HepG2 (cell line): Measurements from ENCODE around the gene CHRM5. TPM values are rescaled to one million over a fixed set of nuclear protein-coding genes. Genes with fewer than 3 reads are reported as not detected.

ENCODE experiments used
- ATAC-seq: fragments of 200-7000 bp; cut with Tn5 transposase; 3 replicates; pipeline ENCODE4 v1.9.1; 2020; ENCODE audit warnings: mild to moderate bottlenecking, moderate library complexity
- BruUV-seq: library from RNA; stranded (reverse); fragments of 400-500 nt; replicated peaks from 2 replicates; lab custom pipeline; 2021; lab: Mats Ljungman, UMichigan
- CTCF ChIA-PET: fragments of 300-600 bp; formaldehyde crosslinking; extraction: SDS; loops from one replicate; lab custom pipeline; 2021; ENCODE audit warnings: low total read pairs, inconsistent platforms, low intra/inter-chr PET ratio; lab: Yijun Ruan, JAX
- POLR2A ChIA-PET: fragments of 350-600 bp; sonication (Branson Sonifier 250); formaldehyde crosslinking; loops from one replicate; lab custom pipeline; 2020; ENCODE audit warnings: antibody characterized with exemption, inconsistent platforms; lab: Yijun Ruan, JAX
- DNase-seq: peaks from one replicate; pipeline ENCODE4 v3.0.0-alpha.2; 2015; ENCODE audit warnings: low spot score
- FAIRE-seq: peaks from 3 replicates; lab custom pipeline; 2011; peaks lifted over from hg19 to GRCh38; lab: Jason Lieb, UNC
- H2AFZ ChIP-seq: one replicate; pipeline ENCODE4 v1.6.1; 2011; ENCODE audit warnings: low read length, inconsistent platforms
- H3K27ac ChIP-seq: fragments of 300-600 bp; 3 replicates; pipeline ENCODE4 v1.8.0; 2011; ENCODE audit warnings: mixed run types, mild to moderate bottlenecking, mixed read lengths, low read length, inconsistent platforms; ENCODE audit not compliant: insufficient read depth; ENCODE audit errors: extremely low read length
- H3K27me3 ChIP-seq, 2 experiments: fragments of 200-600 bp in 1 of 2; 2 replicates in 1 of 2; 3 replicates in 1 of 2; pipeline versions ENCODE4 v1.6.0 to v1.8.0; 2011; ENCODE audit warnings: low read length in 2 of 2, mild to moderate bottlenecking in 2 of 2, moderate library complexity in 2 of 2, inconsistent platforms in 1 of 2; ENCODE audit not compliant: insufficient read depth in 2 of 2, control insufficient read depth in 1 of 2
- H3K36me3 ChIP-seq, 2 experiments: fragments of 200-600 bp in 1 of 2; replicated peaks in 1 of 2; 2 replicates in 1 of 2; 3 replicates in 1 of 2; pipeline versions ENCODE4 v1.5.1 to v1.8.0; 2011; ENCODE audit warnings: low read length in 2 of 2, inconsistent platforms in 1 of 2; ENCODE audit not compliant: insufficient read depth in 2 of 2, control insufficient read depth in 1 of 2
- H3K4me1 ChIP-seq: 2 replicates; pipeline ENCODE4 v1.5.1; 2012; ENCODE audit warnings: low read length, inconsistent platforms; ENCODE audit not compliant: insufficient read depth
- H3K4me2 ChIP-seq: 2 replicates; pipeline ENCODE4 v1.6.0; 2011; ENCODE audit warnings: low read depth, low read length, inconsistent platforms
- H3K4me3 ChIP-seq, 3 experiments: fragments of 200-600 bp in 1 of 3; sonication (generic), shearing (Covaris generic) in 1 of 3; replicated peaks in 1 of 3; 2 replicates each; pipeline ENCODE4 v1.5.1; 2011 to 2016; ENCODE audit warnings: low read length in 3 of 3, inconsistent platforms in 2 of 3, low read depth in 2 of 3, mild to moderate bottlenecking in 2 of 3, control low read depth in 1 of 3, mixed read lengths in 1 of 3; ENCODE audit not compliant: insufficient read depth in 1 of 3
- H3K79me2 ChIP-seq: one replicate; pipeline ENCODE4 v1.6.1; 2011; ENCODE audit warnings: low read length, inconsistent platforms; ENCODE audit not compliant: insufficient read depth
- H3K9ac ChIP-seq: 2 replicates; pipeline ENCODE4 v1.6.0; 2011; ENCODE audit warnings: mild to moderate bottlenecking, low read depth, low read length, inconsistent platforms; ENCODE audit not compliant: insufficient read depth
- H3K9me3 ChIP-seq: 2 replicates; pipeline ENCODE4 v1.5.1; 2012; ENCODE audit warnings: mild to moderate bottlenecking, low read length
- H4K20me1 ChIP-seq: 2 replicates; pipeline ENCODE4 v1.6.0; 2011; ENCODE audit warnings: inconsistent platforms, mild to moderate bottlenecking, low read length, moderate library complexity; ENCODE audit not compliant: insufficient read depth
- ELF4 ChIP-seq: sonication (generic); formaldehyde crosslinking; IDR thresholded peaks from 2 replicates; pipeline ENCODE4 v1.5.0; 2020; ENCODE audit warnings: missing genetic modification reagents, mild to moderate bottlenecking, moderate library complexity, borderline replicate concordance
- ISX ChIP-seq: sonication (generic); formaldehyde crosslinking; conservative IDR thresholded peaks from 2 replicates; pipeline ENCODE4 v1.5.0; 2020; ENCODE audit warnings: missing genetic modification reagents
- MYNN ChIP-seq: sonication (generic); formaldehyde crosslinking; IDR thresholded peaks from 2 replicates; pipeline ENCODE4 v1.4.0; 2020; ENCODE audit warnings: mild to moderate bottlenecking, low read depth, missing genetic modification reagents
- PHF20 ChIP-seq: sonication (generic); formaldehyde crosslinking; IDR thresholded peaks from 2 replicates; pipeline ENCODE4 v1.5.0; 2020; ENCODE audit warnings: mild to moderate bottlenecking, missing genetic modification reagents
- PITX1 ChIP-seq: sonication (generic); formaldehyde crosslinking; IDR thresholded peaks from 2 replicates; pipeline ENCODE4 v1.5.1; 2020; ENCODE audit warnings: mild to moderate bottlenecking, missing genetic modification reagents
- SMAD3 ChIP-seq: sonication (generic); formaldehyde crosslinking; IDR thresholded peaks from 2 replicates; pipeline ENCODE4 v1.4.0; 2020; ENCODE audit warnings: missing genetic modification reagents
- ZBTB8A ChIP-seq: sonication (generic); formaldehyde crosslinking; IDR thresholded peaks from 2 replicates; pipeline ENCODE4 v1.4.0; 2020; ENCODE audit warnings: mild to moderate bottlenecking, low read depth, missing genetic modification reagents, borderline replicate concordance
- ZMAT3 ChIP-seq: sonication (generic); formaldehyde crosslinking; conservative IDR thresholded peaks from 2 replicates; pipeline ENCODE4 v1.7.0; 2021; ENCODE audit warnings: missing genetic modification reagents
- ZNF562 ChIP-seq: sonication (generic); formaldehyde crosslinking; IDR thresholded peaks from 2 replicates; pipeline ENCODE4 v1.8.0; 2022; ENCODE audit warnings: missing genetic modification reagents, borderline replicate concordance
- ZNF589 ChIP-seq: sonication (generic); formaldehyde crosslinking; conservative IDR thresholded peaks from 2 replicates; pipeline ENCODE4 v1.8.0; 2022; ENCODE audit warnings: mild to moderate bottlenecking, moderate library complexity, missing genetic modification reagents
- WGBS: methylation state at CpG from one replicate; pipeline ENCODE4 v1.1.6; 2017; ENCODE audit warnings: low lambda C conversion rate; 5-methylcytosine and 5-hydroxymethylcytosine counted together
- in situ Hi-C: cut with HindIII; loops from 2 replicates; pipeline ENCODE4 v1.10.0; 2017; ENCODE audit warnings: low pct_unique_long_range_greater_than_20kb; ENCODE audit not compliant: extremely low pct_ligation_motif_present
- intact Hi-C: fragments of 100-400 bp; cut with micrococcal nuclease; formaldehyde crosslinking; loops from one replicate; pipeline ENCODE4 v1.10.0; 2022; ENCODE audit not compliant: unreplicated experiment
- polyA plus RNA-seq, 8 experiments: library from polyadenylated mRNA; depleted of rRNA in 3 of 8; stranded (reverse) in 7 of 8; unstranded in 1 of 8; fragments of >200 nt; fragmentation: Illumina TruSeq in 4 of 8; extraction: Trizol in 4 of 8; gene quantifications; 2 replicates each; pipeline versions ENCODE4 v1.2.1 to v1.2.3, GENCODE V29; 2011 to 2016; ENCODE audit warnings: low read depth in 4 of 8, missing spikeins in 1 of 8, mixed read lengths in 1 of 8; ENCODE audit not compliant: insufficient read depth in 1 of 8
- total RNA-seq, 5 experiments: library from RNA; depleted of rRNA; stranded (reverse); fragments of >200 nt; fragmentation: Illumina TruSeq; extraction: Trizol; gene quantifications; 2 replicates each; pipeline ENCODE4 v1.2.3, GENCODE V29; 2016; ENCODE audit warnings: low read depth in 1 of 5
- TF ChIP-seq, protein P1 (sequence below): sonication (generic); formaldehyde crosslinking; IDR thresholded peaks from 2 replicates; pipeline ENCODE4 v1.9.0; 2021; ENCODE audit warnings: missing genetic modification reagents, borderline replicate concordance
- TF ChIP-seq, protein P2 (sequence below): sonication (generic); formaldehyde crosslinking; IDR thresholded peaks from 2 replicates; pipeline ENCODE4 v1.4.0; 2020; ENCODE audit warnings: missing genetic modification reagents, mild to moderate bottlenecking, borderline replicate concordance

Gene CHRM5
- total and polyA plus RNA-seq, 2 of the 13 experiments (the other 11 are each of a cell fraction or from before 2014, with no cell fraction given): not detected

DNA sequence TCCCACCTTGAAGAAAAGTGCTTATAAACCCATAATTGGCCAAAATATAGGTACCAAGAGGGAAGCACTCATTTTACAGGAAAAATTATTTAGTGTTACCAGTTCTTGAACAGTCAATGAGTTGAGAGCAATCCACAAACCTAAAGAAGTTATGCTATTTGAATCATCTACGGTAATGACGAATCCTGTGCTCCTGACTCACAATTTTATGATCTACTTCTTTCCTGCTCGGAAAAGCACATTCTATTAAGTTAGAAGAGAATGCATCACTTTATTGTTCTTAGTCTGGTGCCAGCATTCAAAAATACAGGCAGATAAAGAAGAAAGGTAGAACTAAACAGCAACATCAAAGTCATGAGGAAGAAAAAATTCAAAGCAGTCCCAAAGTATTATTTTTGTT is 33.2 kb downstream of the CHRM5 start:
- Histone ChIP-seq H3K27ac (no peak overlapping the region), H3K9me3 (no peaks in the 10 kb centered on the region), H3K9ac (no peak overlapping the region), H2AFZ (no peak overlapping the region), H4K20me1 (no peaks in the 10 kb centered on the region), H3K4me3 (no peak overlapping the region), H3K27me3 (no peaks in the 10 kb centered on the region), H3K36me3 (no peaks in the 10 kb centered on the region), H3K4me1 (no peaks in the 10 kb centered on the region), H3K4me2 (no peak overlapping the region), H3K79me2 (no peaks in the 10 kb centered on the region)
- ATAC-seq (no peak), FAIRE-seq (no peak), DNase-seq (no peak)
- ChIA-PET CTCF (no interaction called here), POLR2A (interaction anchor here (0.7 kb wide), 1 partner anchor 75 kb away, joined by 4 read pairs; no protein-coding TSS in a partner anchor)
- TF ChIP-seq, protein P1, sequence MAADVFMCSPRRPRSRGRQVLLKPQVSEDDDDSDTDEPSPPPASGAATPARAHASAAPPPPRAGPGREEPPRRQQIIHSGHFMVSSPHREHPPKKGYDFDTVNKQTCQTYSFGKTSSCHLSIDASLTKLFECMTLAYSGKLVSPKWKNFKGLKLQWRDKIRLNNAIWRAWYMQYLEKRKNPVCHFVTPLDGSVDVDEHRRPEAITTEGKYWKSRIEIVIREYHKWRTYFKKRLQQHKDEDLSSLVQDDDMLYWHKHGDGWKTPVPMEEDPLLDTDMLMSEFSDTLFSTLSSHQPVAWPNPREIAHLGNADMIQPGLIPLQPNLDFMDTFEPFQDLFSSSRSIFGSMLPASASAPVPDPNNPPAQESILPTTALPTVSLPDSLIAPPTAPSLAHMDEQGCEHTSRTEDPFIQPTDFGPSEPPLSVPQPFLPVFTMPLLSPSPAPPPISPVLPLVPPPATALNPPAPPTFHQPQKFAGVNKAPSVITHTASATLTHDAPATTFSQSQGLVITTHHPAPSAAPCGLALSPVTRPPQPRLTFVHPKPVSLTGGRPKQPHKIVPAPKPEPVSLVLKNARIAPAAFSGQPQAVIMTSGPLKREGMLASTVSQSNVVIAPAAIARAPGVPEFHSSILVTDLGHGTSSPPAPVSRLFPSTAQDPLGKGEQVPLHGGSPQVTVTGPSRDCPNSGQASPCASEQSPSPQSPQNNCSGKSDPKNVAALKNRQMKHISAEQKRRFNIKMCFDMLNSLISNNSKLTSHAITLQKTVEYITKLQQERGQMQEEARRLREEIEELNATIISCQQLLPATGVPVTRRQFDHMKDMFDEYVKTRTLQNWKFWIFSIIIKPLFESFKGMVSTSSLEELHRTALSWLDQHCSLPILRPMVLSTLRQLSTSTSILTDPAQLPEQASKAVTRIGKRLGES: no peak
- TF ChIP-seq ZNF589 (CRISPR knock-in tag) (no peak), MYNN (CRISPR knock-in tag) (no peak), PHF20 (CRISPR knock-in tag) (no peak), ZNF562 (CRISPR knock-in tag) (no peak)
- intact Hi-C loops (no loop called here), in situ Hi-C loops (no loop called here)
- no TSS peak for BruUV-seq
- WGBS: 69% methylated on average over 3 of the region's 3 CpGs

DNA sequence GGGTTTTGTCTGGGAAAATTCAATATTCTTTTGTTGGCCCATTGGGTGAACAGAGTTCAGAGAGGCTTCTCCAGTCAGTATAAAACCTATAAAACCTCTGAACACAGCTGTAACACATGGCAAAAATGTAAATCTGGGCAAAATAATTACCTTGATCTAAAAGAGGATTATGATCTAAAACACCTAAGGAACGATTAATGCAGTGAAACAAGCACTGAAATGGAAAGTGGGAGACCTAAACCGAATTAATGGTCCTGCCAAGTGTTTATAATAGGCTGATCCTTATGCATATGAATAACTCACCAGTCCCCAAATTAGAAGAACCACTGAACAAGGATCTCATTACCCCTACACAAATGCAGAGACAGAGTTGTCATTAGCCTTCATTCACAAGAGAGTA is 38.1 kb downstream of the CHRM5 start:
- CTCF ChIA-PET: no interaction called here

More for the DNA sequence above, 38.1 kb downstream of the CHRM5 start:
- Histone ChIP-seq H3K4me2 (no peak overlapping the region), H4K20me1 (no peaks in the 10 kb centered on the region), H3K9me3 (no peaks in the 10 kb centered on the region), H3K27ac (no peak overlapping the region), H2AFZ (no peak overlapping the region), H3K9ac (no peak overlapping the region), H3K79me2 (no peaks in the 10 kb centered on the region), H3K4me1 (no peaks in the 10 kb centered on the region), H3K27me3 (no peaks in the 10 kb centered on the region), H3K36me3 (no peaks in the 10 kb centered on the region), H3K4me3 (no peak overlapping the region)
- WGBS: 74% methylated on average over 2 of the region's 2 CpGs
- ATAC-seq (no peak), FAIRE-seq (no peak), DNase-seq (no peak)
- intact Hi-C loops: no loop called here
- POLR2A ChIA-PET: no interaction called here
- in situ Hi-C loops: no loop called here
- no TSS peak for BruUV-seq
- TF ChIP-seq, protein P2, sequence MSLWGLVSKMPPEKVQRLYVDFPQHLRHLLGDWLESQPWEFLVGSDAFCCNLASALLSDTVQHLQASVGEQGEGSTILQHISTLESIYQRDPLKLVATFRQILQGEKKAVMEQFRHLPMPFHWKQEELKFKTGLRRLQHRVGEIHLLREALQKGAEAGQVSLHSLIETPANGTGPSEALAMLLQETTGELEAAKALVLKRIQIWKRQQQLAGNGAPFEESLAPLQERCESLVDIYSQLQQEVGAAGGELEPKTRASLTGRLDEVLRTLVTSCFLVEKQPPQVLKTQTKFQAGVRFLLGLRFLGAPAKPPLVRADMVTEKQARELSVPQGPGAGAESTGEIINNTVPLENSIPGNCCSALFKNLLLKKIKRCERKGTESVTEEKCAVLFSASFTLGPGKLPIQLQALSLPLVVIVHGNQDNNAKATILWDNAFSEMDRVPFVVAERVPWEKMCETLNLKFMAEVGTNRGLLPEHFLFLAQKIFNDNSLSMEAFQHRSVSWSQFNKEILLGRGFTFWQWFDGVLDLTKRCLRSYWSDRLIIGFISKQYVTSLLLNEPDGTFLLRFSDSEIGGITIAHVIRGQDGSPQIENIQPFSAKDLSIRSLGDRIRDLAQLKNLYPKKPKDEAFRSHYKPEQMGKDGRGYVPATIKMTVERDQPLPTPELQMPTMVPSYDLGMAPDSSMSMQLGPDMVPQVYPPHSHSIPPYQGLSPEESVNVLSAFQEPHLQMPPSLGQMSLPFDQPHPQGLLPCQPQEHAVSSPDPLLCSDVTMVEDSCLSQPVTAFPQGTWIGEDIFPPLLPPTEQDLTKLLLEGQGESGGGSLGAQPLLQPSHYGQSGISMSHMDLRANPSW: no peak
- TF ChIP-seq ISX (CRISPR knock-in tag) (no peak), ZMAT3 (CRISPR knock-in tag) (no peak), ZBTB8A (CRISPR knock-in tag) (no peak), PITX1 (CRISPR knock-in tag) (no peak), ELF4 (CRISPR knock-in tag) (no peak), SMAD3 (no peak)
